GM12875 (cell line): ENCODE results near the gene DAZAP1.

Experiments used
- H3K4me3 ChIP-seq: one replicate; pipeline ENCODE4 v1.5.1; 2011; ENCODE audit warnings: low read depth, low read length, control low read depth
- CTCF ChIP-seq: IDR thresholded peaks from 2 replicates; pipeline ENCODE4 v1.5.1; 2011; ENCODE audit warnings: low read depth, mild to moderate bottlenecking, control low read depth, inconsistent platforms, low read length, moderate library complexity, borderline replicate concordance; ENCODE audit not compliant: insufficient read depth

The DAZAP1 gene

GRCh38 chr19:1396019-1396767 lies 11.2 kb upstream of the DAZAP1 start:
- no peak overlapping the region for H3K4me3 ChIP-seq
- TF ChIP-seq CTCF: no peak

- no peak for TF ChIP-seq CTCF
- no peak overlapping the region for H3K4me3 ChIP-seq
Observed at GRCh38 chr19:1396768-1397679, 10.4 kb upstream of the DAZAP1 start.

- H3K4me3 ChIP-seq: no peak overlapping the region
Observed at GRCh38 chr19:1397838-1398237, 9.5 kb upstream of the DAZAP1 start.

DNA sequence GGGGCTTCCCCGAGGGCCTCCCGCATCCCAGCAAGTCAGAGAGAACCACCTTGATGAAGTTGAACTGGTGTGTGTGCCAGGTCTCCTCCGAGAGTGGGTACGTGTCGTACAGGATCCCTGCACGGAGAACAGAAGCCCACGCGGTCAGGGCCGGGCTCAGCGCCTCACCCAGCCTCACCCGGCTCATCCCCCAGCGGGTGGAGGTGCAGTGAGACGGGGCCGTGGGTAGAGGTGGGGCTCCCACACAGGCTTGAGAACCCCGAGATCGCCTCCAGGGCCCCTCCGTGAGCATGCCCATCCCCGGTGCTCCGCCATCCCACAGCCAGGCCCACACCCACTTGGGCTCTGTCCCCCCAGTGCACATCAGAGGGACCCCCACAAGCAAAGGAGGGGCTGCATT lies 8.3 kb upstream of the DAZAP1 start:
- no peak for TF ChIP-seq CTCF

More at GRCh38 chr19:1397838-1398237, 9.5 kb upstream of the DAZAP1 start:
- no peak for TF ChIP-seq CTCF

DNA sequence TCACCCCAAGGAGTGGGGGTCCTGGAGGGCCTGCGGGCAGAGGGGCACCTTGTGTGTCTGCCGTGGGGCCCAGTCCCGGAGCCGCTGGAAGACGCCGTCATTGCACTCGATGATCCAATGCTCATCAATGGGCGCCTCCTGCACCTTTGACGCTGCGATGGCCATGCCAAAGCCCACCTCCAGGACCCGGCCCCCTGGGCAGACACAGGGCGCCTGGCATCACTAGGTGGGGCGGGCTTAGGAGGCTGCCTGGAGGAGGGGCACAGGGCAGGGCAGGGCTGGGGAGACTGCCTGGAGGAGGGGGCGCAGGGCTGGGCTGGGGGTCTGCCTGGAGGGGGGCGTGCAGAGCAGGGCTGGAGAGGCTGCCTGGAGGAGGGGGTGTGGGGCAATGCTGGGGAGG lies 7.6 kb upstream of the DAZAP1 start:
- no peak for TF ChIP-seq CTCF
- no peak overlapping the region for H3K4me3 ChIP-seq

More for the DNA sequence above, 8.3 kb upstream of the DAZAP1 start:
- no peak overlapping the region for H3K4me3 ChIP-seq

GRCh38 chr19:1400281-1401137 lies 6.9 kb upstream of the DAZAP1 start:
- peak overlapping the region; percentile 41 for H3K4me3 ChIP-seq
- TF ChIP-seq CTCF: no peak
